H9 (cell line): ENCODE results near the gene CEP41. TPM values are rescaled to one million over a fixed set of nuclear protein-coding genes. Genes with fewer than 3 reads are reported as not detected.

Experiments
- DNase-seq: peaks from one replicate; pipeline ENCODE4 v3.0.0-alpha.2; 2017
- H2AFZ ChIP-seq: one replicate; pipeline ENCODE4 v1.6.1; 2013; ENCODE audit warnings: mild to moderate bottlenecking, low read length, control low read depth, moderate library complexity
- H2AK5ac ChIP-seq: 2 replicates; pipeline ENCODE4 v1.6.1; 2013; ENCODE audit warnings: low read length, control low read depth, mixed read lengths; ENCODE audit not compliant: insufficient read length
- H2BK120ac ChIP-seq: one replicate; pipeline ENCODE4 v1.6.1; 2013; ENCODE audit warnings: low read depth, mild to moderate bottlenecking, low read length, control low read depth, inconsistent platforms; ENCODE audit not compliant: poor library complexity, severe bottlenecking
- H2BK12ac ChIP-seq: 2 replicates; pipeline ENCODE4 v1.6.1; 2013; ENCODE audit warnings: low read length, control low read depth, mixed read lengths, low read depth; ENCODE audit not compliant: insufficient read length
- H2BK15ac ChIP-seq: 2 replicates; pipeline ENCODE4 v1.6.1; 2013; ENCODE audit warnings: low read depth, low read length, control low read depth
- H2BK20ac ChIP-seq: one replicate; pipeline ENCODE4 v1.6.1; 2013; ENCODE audit warnings: low read depth, mild to moderate bottlenecking, low read length, control low read depth, inconsistent platforms; ENCODE audit not compliant: poor library complexity, severe bottlenecking
- H2BK5ac ChIP-seq: 2 replicates; pipeline ENCODE4 v1.6.1; 2013; ENCODE audit warnings: low read length, control low read depth, mixed read lengths; ENCODE audit not compliant: insufficient read length
- H3K14ac ChIP-seq: 2 replicates; pipeline ENCODE4 v1.6.1; 2013; ENCODE audit warnings: low read length, control low read depth; ENCODE audit not compliant: insufficient read depth
- H3K18ac ChIP-seq: 2 replicates; pipeline ENCODE4 v1.6.1; 2013; ENCODE audit warnings: low read depth, mild to moderate bottlenecking, mixed read lengths, low read length, control low read depth; ENCODE audit not compliant: insufficient read length
- H3K23ac ChIP-seq: 2 replicates; pipeline ENCODE4 v1.6.1; 2013; ENCODE audit warnings: low read length, control low read depth, mixed read lengths, low read depth; ENCODE audit not compliant: insufficient read length
- H3K23me2 ChIP-seq: 2 replicates; pipeline ENCODE4 v1.6.1; 2013; ENCODE audit warnings: low read depth, mild to moderate bottlenecking, mixed read lengths, low read length, control low read depth; ENCODE audit not compliant: insufficient read length, poor library complexity, severe bottlenecking
- H3K27ac ChIP-seq: 2 replicates; pipeline ENCODE4 v1.5.1; 2013; ENCODE audit warnings: low read length, control low read depth, mixed read lengths, low read depth; ENCODE audit not compliant: insufficient read length
- H3K27me3 ChIP-seq: 2 replicates; pipeline ENCODE4 v1.6.1; 2013; ENCODE audit warnings: low read length, control low read depth, inconsistent platforms; ENCODE audit not compliant: insufficient read depth
- H3K4ac ChIP-seq: 2 replicates; pipeline ENCODE4 v1.6.1; 2013; ENCODE audit warnings: low read depth, mild to moderate bottlenecking, control low read depth, inconsistent platforms, low read length, moderate library complexity
- H3K4me1 ChIP-seq: 2 replicates; pipeline ENCODE4 v1.6.1; 2013; ENCODE audit warnings: low read length, control low read depth, inconsistent platforms; ENCODE audit not compliant: insufficient read depth
- H3K4me2 ChIP-seq: 2 replicates; pipeline ENCODE4 v1.6.1; 2013; ENCODE audit warnings: low read length, control low read depth, mixed read lengths; ENCODE audit not compliant: insufficient read length, insufficient read depth
- H3K56ac ChIP-seq: 2 replicates; pipeline ENCODE4 v1.6.1; 2013; ENCODE audit warnings: low read depth, mild to moderate bottlenecking, mixed read lengths, low read length, control low read depth; ENCODE audit not compliant: insufficient read length
- H3K79me1 ChIP-seq: 2 replicates; pipeline ENCODE4 v1.6.1; 2013; ENCODE audit warnings: low read depth, mild to moderate bottlenecking, moderate library complexity, low read length, control low read depth, inconsistent platforms; ENCODE audit not compliant: insufficient read depth, poor library complexity, severe bottlenecking
- H3K79me2 ChIP-seq: 2 replicates; pipeline ENCODE4 v1.6.1; 2013; ENCODE audit warnings: low read length, control low read depth, inconsistent platforms; ENCODE audit not compliant: insufficient read depth
- H3K9ac ChIP-seq: 2 replicates; pipeline ENCODE4 v1.6.1; 2013; ENCODE audit warnings: low read length, control low read depth, mixed read lengths; ENCODE audit not compliant: insufficient read length; ENCODE audit errors: extremely low read depth
- H3K9me3 ChIP-seq: one replicate; pipeline ENCODE4 v1.6.1; 2013; ENCODE audit warnings: low read depth, low read length, inconsistent platforms; ENCODE audit not compliant: control insufficient read depth
- H3T11ph ChIP-seq: one replicate; pipeline ENCODE4 v1.6.1; 2013; ENCODE audit warnings: mild to moderate bottlenecking, low read length, control low read depth, inconsistent platforms
- H4K20me1 ChIP-seq: one replicate; pipeline ENCODE4 v1.6.1; 2013; ENCODE audit not compliant: control insufficient read depth, insufficient read length, insufficient read depth
- H4K5ac ChIP-seq: 2 replicates; pipeline ENCODE4 v1.6.1; 2013; ENCODE audit warnings: low read depth, mild to moderate bottlenecking, mixed read lengths, low read length, control low read depth; ENCODE audit not compliant: insufficient read length
- H4K8ac ChIP-seq: replicated peaks from 2 replicates; pipeline ENCODE4 v1.6.1; 2013; ENCODE audit warnings: low read length, control low read depth, mixed read lengths, low read depth; ENCODE audit not compliant: insufficient read length
- H4K91ac ChIP-seq: 2 replicates; pipeline ENCODE4 v1.6.1; 2013; ENCODE audit warnings: low read depth, mild to moderate bottlenecking, moderate library complexity, mixed read lengths, low read length, control low read depth; ENCODE audit not compliant: insufficient read length
- H3K27ac Mint-ChIP-seq, 3 experiments: 2 replicates in 2 of 3; 3 replicates in 1 of 3; pipeline ENCODE4 v1.8.0; 2020 to 2021; ENCODE audit warnings: mixed read lengths in 3 of 3, mild to moderate bottlenecking in 1 of 3, moderate library complexity in 1 of 3
- H3K27me3 Mint-ChIP-seq: 2 replicates; pipeline ENCODE4 v1.8.0; 2021; ENCODE audit warnings: low read depth, mild to moderate bottlenecking, moderate library complexity, mixed read lengths
- H3K36me3 Mint-ChIP-seq, 3 experiments: 2 replicates in 2 of 3; 3 replicates in 1 of 3; pipeline ENCODE4 v1.8.0; 2020 to 2021; ENCODE audit warnings: low read depth in 3 of 3, mixed read lengths in 3 of 3; ENCODE audit not compliant: insufficient read depth in 1 of 3
- H3K4me1 Mint-ChIP-seq, 2 experiments: 2 replicates each; pipeline ENCODE4 v1.8.0; 2020; ENCODE audit warnings: mixed read lengths in 2 of 2
- H3K4me3 Mint-ChIP-seq, 2 experiments: 2 replicates in 1 of 2; 3 replicates in 1 of 2; pipeline ENCODE4 v1.8.0; 2020 to 2021; ENCODE audit warnings: mild to moderate bottlenecking in 2 of 2, mixed read lengths in 2 of 2, moderate library complexity in 1 of 2
- H3K9me3 Mint-ChIP-seq, 2 experiments: 2 replicates in 1 of 2; 3 replicates in 1 of 2; pipeline ENCODE4 v1.8.0; 2020; ENCODE audit warnings: mild to moderate bottlenecking in 2 of 2, mixed read lengths in 2 of 2, moderate library complexity in 1 of 2
- WGBS: extraction: QIAGEN DNeasy Blood & Tissue Kit; methylation state at CpG from one replicate; pipeline ENCODE4 v1.1.7; 2013; ENCODE audit warnings: missing lambda C conversion rate, low lambda C conversion rate, mixed read lengths; ENCODE audit not compliant: insufficient read length; ENCODE audit errors: extremely low coverage; 5-methylcytosine and 5-hydroxymethylcytosine counted together
- total RNA-seq: library from RNA; stranded (reverse); gene quantifications from 2 replicates; pipeline ENCODE4 v1.2.1, GENCODE V29; 2021
- TF ChIP-seq, protein P1 (sequence below): fragments of 200-600 bp; sonication (generic); conservative IDR thresholded peaks from 3 replicates; pipeline ENCODE4 v1.8.0; 2021; ENCODE audit warnings: antibody characterized with exemption, mild to moderate bottlenecking

CEP41 gene
- total RNA-seq, 1 experiment from 2014 or later: 9.7 TPM

DNA sequence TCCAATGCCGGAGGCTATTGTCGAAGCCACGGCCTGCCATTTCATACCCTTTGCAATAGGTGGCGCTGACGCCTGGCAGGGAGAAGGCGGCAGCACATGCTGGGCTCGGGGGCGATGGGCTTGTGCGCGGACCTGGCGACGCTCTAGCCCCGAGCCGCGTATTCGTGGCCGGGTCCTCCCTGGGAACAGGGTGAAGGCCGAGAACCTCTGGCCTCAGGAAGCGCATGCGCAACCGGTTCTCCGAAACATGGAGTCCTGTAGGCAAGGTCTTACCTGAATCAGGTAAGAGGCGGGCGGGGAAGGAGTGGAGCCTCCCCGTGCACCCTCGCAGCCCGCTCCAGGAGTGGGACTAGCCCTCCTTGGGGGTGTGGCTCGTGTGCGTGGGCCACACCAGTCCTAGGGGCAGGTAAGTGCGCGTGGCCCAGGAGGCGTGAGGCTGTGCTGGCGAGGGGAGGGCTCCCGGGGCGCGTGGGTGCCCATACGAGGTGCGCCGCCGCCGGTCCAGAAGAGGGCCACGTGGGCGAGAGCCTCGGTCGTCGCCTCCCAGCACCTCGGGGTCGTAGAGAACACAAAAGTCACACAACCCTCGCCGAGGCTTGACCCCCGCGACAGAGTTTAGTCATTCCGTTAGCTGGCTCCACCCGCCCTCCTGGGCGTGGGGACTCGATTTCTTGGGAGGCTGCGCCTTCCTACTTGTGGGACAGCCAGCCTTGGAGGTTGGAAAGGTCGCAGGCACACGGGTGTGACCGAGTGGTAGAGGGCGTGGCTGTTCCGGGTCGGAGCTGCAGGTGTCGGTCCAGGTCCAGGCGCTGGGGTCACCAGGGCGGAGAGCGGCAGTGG, 45.5 kb upstream of the CEP41 start:
- Histone ChIP-seq H3K14ac (peak overlapping the region; percentile 90), H3K27ac (no peak overlapping the region), H3K27me3 (no peaks in the 10 kb centered on the region), H4K5ac (no peak overlapping the region), H2BK12ac (no peak overlapping the region), H2BK20ac (no peak overlapping the region), H2BK15ac (no peak overlapping the region), H3K79me2 (peaks cover 2% of the 10 kb centered on the region; the same call in 1 of the 2 replicates), H3K4ac (no peak overlapping the region), H3T11ph (no peak overlapping the region), H3K4me1 (peaks cover 6% of the 10 kb centered on the region; the same call in 1 of the 2 replicates), H3K4me2 (peak overlapping the region; percentile 64), H3K9ac (peak overlapping the region; percentile 72), H2AFZ (no peak overlapping the region), H3K9me3 (no peaks in the 10 kb centered on the region), H4K20me1 (no peaks in the 10 kb centered on the region), H3K23ac (no peak overlapping the region), H2AK5ac (no peak overlapping the region), H2BK5ac (no peak overlapping the region), H3K23me2 (peaks cover 19% of the 10 kb centered on the region), H4K8ac (no peak overlapping the region), H3K18ac (peak overlapping the region; percentile 84), H3K79me1 (no peaks in the 10 kb centered on the region), H4K91ac (no peak overlapping the region), H3K56ac (no peak overlapping the region), H2BK120ac (no peak overlapping the region)
- TF ChIP-seq, protein P1, sequence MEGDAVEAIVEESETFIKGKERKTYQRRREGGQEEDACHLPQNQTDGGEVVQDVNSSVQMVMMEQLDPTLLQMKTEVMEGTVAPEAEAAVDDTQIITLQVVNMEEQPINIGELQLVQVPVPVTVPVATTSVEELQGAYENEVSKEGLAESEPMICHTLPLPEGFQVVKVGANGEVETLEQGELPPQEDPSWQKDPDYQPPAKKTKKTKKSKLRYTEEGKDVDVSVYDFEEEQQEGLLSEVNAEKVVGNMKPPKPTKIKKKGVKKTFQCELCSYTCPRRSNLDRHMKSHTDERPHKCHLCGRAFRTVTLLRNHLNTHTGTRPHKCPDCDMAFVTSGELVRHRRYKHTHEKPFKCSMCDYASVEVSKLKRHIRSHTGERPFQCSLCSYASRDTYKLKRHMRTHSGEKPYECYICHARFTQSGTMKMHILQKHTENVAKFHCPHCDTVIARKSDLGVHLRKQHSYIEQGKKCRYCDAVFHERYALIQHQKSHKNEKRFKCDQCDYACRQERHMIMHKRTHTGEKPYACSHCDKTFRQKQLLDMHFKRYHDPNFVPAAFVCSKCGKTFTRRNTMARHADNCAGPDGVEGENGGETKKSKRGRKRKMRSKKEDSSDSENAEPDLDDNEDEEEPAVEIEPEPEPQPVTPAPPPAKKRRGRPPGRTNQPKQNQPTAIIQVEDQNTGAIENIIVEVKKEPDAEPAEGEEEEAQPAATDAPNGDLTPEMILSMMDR: peak; percentile 94
- peaks cover 11 to 28% (median 20%) of the 10 kb centered on the region in 3 experiments for H3K36me3 Mint-ChIP-seq
- peaks cover 29 to 45% of the 10 kb centered on the region in 2 experiments for H3K4me1 Mint-ChIP-seq
- H3K27me3 Mint-ChIP-seq: peaks cover 52% of the 10 kb centered on the region
- peak overlapping the region; percentile 80 to 86 for H3K4me3 Mint-ChIP-seq
- DNase-seq: peak; percentile 95
- no CpG with 5 or more reads among the region's 67 CpGs for WGBS
- peaks cover 3% of the 10 kb centered on the region in 2 experiments; a peak in 2 of 5 replicates for H3K9me3 Mint-ChIP-seq
- peak overlapping the region in 2 of 3 experiments; percentile 16 to 32; a peak in 1 of 7 replicates for H3K27ac Mint-ChIP-seq
